ENCODE data around the gene PTPN11. TPM values are rescaled to one million over a fixed set of nuclear protein-coding genes. Genes with fewer than 3 reads are reported as not detected.

The PTPN11 gene
- total RNA-seq, 2 experiments from 2014 or later: 56.2 to 123 TPM

DNA sequence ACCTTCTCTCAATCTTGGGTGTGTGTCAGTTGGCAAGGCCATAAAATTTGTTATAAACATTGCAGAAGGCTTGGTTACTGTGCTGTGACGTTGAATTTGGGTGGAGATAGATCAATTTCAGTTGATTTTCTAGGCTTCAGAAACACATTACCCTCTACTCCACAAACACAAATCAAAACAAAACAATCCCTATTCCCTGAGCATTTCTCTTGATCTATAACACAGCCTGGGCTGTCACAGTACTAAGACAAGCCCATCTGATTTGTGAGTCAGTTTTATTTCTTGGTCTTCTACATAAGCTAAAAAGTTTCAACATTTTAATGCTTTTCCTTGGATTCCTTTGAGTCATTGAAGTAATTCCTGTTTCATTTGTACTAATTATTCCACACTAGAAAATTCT is 79.8 kb downstream of the PTPN11 start:
- H3K79me2 ChIP-seq (ENCODE audit: insufficient read depth, low read depth, low read length): no peaks in the 10 kb centered on the region
- BruUV-seq (replicated peaks): no TSS peak
- peaks cover 71% of the 10 kb centered on the region for H3K36me3 ChIP-seq (ENCODE audit: insufficient read depth, low read length)
- CTCF ChIA-PET (ENCODE audit: unreplicated experiment): no interaction called here
- H2AFZ ChIP-seq (ENCODE audit: low read length): no peak overlapping the region
- no peak overlapping the region for H3K27ac ChIP-seq (ENCODE audit: low read depth, low read length, poor library complexity, severe bottlenecking)
- no peak for TF ChIP-seq EZH2phosphoT487 (IDR thresholded peaks at IDR 0.05; ENCODE audit: borderline replicate concordance, low read depth, low read length)
- TF ChIP-seq, protein P1, sequence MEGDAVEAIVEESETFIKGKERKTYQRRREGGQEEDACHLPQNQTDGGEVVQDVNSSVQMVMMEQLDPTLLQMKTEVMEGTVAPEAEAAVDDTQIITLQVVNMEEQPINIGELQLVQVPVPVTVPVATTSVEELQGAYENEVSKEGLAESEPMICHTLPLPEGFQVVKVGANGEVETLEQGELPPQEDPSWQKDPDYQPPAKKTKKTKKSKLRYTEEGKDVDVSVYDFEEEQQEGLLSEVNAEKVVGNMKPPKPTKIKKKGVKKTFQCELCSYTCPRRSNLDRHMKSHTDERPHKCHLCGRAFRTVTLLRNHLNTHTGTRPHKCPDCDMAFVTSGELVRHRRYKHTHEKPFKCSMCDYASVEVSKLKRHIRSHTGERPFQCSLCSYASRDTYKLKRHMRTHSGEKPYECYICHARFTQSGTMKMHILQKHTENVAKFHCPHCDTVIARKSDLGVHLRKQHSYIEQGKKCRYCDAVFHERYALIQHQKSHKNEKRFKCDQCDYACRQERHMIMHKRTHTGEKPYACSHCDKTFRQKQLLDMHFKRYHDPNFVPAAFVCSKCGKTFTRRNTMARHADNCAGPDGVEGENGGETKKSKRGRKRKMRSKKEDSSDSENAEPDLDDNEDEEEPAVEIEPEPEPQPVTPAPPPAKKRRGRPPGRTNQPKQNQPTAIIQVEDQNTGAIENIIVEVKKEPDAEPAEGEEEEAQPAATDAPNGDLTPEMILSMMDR (conservative IDR thresholded peaks at IDR 0.05; ENCODE audit: low read length): no peak
- DNase-seq (ENCODE audit: low spot score): no peak
- no peak overlapping the region for H3K4me2 ChIP-seq (ENCODE audit: low read length)
- no peaks in the 10 kb centered on the region for H3K9me3 ChIP-seq (ENCODE audit: low read length)
- POLR2A ChIA-PET: no interaction called here
- intact Hi-C loops (cut with micrococcal nuclease; ENCODE audit: unreplicated experiment): no loop called here
- H3K4me3 ChIP-seq (ENCODE audit: low read depth, low read length, poor library complexity, severe bottlenecking): no peak overlapping the region
- no peaks in the 10 kb centered on the region for H3K9me2 ChIP-seq (ENCODE audit: insufficient read depth, low read length)
- no peaks in the 10 kb centered on the region for H4K20me1 ChIP-seq (ENCODE audit: insufficient read depth, low read length)
- H3K4me1 ChIP-seq (ENCODE audit: insufficient read depth, low read length, poor library complexity, severe bottlenecking): no peaks in the 10 kb centered on the region

DNA sequence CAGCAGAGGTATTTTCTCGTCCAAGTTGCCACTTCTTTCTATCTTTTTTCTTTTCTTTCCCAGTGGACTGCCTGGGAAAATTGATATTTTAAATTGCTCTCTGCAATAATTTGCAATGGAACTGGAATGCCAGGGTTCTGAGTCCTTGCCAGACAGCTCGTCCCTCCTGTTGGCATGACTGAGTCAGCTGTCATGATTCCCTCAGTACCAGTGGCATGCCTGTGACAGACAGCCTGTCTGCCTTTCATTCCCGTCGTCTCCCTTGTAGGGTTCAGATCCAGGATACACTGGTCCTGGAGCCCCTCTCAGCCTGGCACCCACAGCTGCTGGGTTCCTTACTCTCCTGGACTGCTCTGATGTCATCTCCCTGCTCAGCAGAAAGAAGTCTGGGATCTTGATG is 84.8 kb downstream of the PTPN11 start:
- BruUV-seq (replicated peaks): no TSS peak
- H3K27ac ChIP-seq (ENCODE audit: low read depth, low read length, poor library complexity, severe bottlenecking): no peak overlapping the region
- no peaks in the 10 kb centered on the region for H3K9me3 ChIP-seq (ENCODE audit: low read length)
- no peak overlapping the region for H2AFZ ChIP-seq (ENCODE audit: low read length)
- H3K4me3 ChIP-seq (ENCODE audit: low read depth, low read length, poor library complexity, severe bottlenecking): no peak overlapping the region
- intact Hi-C loops (cut with micrococcal nuclease; ENCODE audit: unreplicated experiment): no loop called here
- no peaks in the 10 kb centered on the region for H3K79me2 ChIP-seq (ENCODE audit: insufficient read depth, low read depth, low read length)
- H4K20me1 ChIP-seq (ENCODE audit: insufficient read depth, low read length): no peaks in the 10 kb centered on the region
- peaks cover 68% of the 10 kb centered on the region for H3K36me3 ChIP-seq (ENCODE audit: insufficient read depth, low read length)
- ChIA-PET POLR2A (no interaction called here), CTCF (ENCODE audit: unreplicated experiment) (no interaction called here)
- TF ChIP-seq, protein P1 (conservative IDR thresholded peaks at IDR 0.05; ENCODE audit: low read length): no peak
- TF ChIP-seq EZH2phosphoT487 (IDR thresholded peaks at IDR 0.05; ENCODE audit: borderline replicate concordance, low read depth, low read length): no peak
- no peak for DNase-seq (ENCODE audit: low spot score)
- H3K4me2 ChIP-seq (ENCODE audit: low read length): no peak overlapping the region
- H3K4me1 ChIP-seq (ENCODE audit: insufficient read depth, low read length, poor library complexity, severe bottlenecking): no peaks in the 10 kb centered on the region
- H3K9me2 ChIP-seq (ENCODE audit: insufficient read depth, low read length): no peaks in the 10 kb centered on the region

DNA sequence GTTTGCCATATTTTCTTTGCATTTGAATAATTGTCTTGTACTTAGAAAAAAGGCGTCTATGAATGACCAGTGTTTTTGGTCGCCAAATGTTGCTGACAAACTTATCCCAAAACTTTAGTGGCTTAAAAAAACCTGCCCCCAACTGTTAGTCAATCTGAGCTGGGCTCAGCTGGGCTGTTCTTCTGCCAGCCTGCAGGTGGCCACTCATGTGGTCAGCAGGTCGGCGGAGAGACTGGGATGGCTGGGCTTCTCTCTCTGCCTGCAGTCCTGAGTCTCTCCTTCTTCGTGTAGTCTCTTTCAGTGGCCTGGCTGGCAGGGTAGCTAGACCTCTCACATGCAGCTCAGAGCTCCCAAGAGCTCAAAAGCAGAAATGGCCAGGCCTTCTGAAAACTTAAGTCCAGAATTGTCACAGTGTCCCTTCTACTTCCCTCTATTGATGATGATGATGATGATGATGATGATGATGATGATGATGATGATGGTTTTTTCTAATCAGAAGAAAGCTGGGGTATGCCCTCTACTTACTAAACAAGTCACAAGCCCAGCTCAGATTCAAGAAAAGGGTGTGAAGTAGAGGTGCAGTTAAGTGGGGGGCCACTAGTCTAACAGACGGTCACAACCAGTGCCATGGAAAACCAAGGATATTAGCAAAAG is 87.9 kb downstream of the PTPN11 start:
- Histone ChIP-seq H3K9me2 (ENCODE audit: insufficient read depth, low read length) (no peaks in the 10 kb centered on the region), H3K4me3 (ENCODE audit: low read depth, low read length, poor library complexity, severe bottlenecking) (no peak overlapping the region), H3K79me2 (ENCODE audit: insufficient read depth, low read depth, low read length) (no peaks in the 10 kb centered on the region), H3K4me2 (ENCODE audit: low read length) (no peak overlapping the region), H2AFZ (ENCODE audit: low read length) (no peak overlapping the region), H3K9me3 (ENCODE audit: low read length) (no peaks in the 10 kb centered on the region), H3K4me1 (ENCODE audit: insufficient read depth, low read length, poor library complexity, severe bottlenecking) (no peaks in the 10 kb centered on the region), H3K36me3 (ENCODE audit: insufficient read depth, low read length) (peaks cover 59% of the 10 kb centered on the region), H4K20me1 (ENCODE audit: insufficient read depth, low read length) (no peaks in the 10 kb centered on the region), H3K27ac (ENCODE audit: low read depth, low read length, poor library complexity, severe bottlenecking) (no peak overlapping the region)
- intact Hi-C loops (cut with micrococcal nuclease; ENCODE audit: unreplicated experiment): no loop called here
- POLR2A ChIA-PET: no interaction called here
- TF ChIP-seq, protein P1 (conservative IDR thresholded peaks at IDR 0.05; ENCODE audit: low read length): no peak
- TF ChIP-seq EZH2phosphoT487 (IDR thresholded peaks at IDR 0.05; ENCODE audit: borderline replicate concordance, low read depth, low read length): no peak
- DNase-seq (ENCODE audit: low spot score): no peak
- BruUV-seq (replicated peaks): TSS peak; percentile 58
- CTCF ChIA-PET (ENCODE audit: unreplicated experiment): no interaction called here
